GM15510 (cell line): ENCODE results near the gene SND1.

Source experiments
- POLR2A ChIP-seq: IDR thresholded peaks from 3 replicates; pipeline ENCODE4 v1.6.1; 2011; ENCODE audit warnings: borderline replicate concordance; ENCODE audit not compliant: insufficient read length; ENCODE audit errors: extremely low read depth

The SND1 gene

DNA sequence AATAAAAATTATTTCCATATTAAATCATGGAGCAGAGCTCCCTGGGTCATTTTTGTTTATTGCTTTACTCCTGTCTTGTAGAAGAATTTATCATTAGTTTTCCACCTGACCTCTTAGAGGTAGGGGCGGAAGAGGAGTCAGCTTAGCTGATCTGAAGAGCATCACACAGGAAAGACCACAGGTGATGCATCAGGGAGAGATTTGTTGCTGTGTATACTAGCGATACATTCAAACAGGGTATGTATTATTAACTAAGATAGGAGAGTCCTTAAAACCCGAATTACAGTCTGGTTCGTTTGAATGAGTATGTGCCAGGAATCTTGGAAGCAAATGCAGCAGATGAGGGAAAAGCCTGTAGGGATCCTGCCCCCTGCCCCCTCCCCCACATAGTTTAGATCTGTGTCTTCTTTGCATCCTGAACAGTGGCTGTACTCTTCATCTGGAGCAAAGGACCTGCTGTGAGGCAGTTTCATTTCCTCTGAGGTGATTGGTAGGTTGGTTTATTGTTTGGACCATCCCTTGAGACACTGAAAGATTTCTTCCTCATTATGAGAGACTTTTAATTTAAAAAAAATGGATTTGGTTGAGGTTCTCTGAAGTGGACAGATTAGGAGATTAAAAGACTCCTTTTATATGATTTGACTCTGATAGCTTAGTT lies 177.0 kb downstream of the SND1 start:
- no peak for TF ChIP-seq POLR2A

GRCh38 chr7:127831318-127832219 lies 179.6 kb downstream of the SND1 start:
- no peak for TF ChIP-seq POLR2A

DNA sequence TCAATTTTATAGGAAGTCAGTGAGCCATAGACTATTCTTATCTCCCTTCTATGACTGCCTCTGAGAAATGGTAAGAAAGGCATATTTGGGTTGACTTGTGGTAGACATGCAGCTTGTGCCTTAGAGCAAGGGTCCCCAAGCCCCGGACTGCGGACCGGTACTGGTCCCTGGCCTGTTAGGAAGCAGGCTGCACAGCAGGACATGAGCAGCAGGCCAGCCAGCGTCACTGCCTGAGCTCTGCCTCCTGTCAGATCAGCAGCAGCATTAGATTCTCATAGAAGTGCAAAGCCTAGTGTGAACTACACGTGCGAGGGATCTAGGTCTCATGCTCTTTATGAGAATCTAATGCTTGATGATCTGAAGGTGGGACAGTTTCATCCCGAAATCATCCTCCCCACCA lies 180.6 kb downstream of the SND1 start:
- no peak for TF ChIP-seq POLR2A

DNA sequence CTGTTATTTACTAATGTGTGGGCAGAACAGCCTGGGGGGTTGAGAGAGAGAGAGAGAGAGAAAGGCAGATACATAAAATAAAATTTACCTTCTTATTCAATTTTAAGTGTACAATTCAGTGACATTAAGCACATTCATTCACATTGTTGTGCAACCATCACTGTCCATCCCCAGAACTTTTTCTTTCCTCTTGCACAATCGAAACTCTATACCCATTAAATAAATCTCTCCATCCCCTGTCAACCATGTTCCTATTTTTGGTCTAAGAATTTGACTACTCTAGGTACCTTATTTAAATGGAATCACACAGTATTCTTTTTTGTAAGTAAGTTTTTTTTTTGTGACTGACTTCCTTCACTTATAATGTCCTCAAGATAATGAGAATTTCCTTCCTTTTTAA lies 181.6 kb downstream of the SND1 start:
- TF ChIP-seq POLR2A, result no peak

DNA sequence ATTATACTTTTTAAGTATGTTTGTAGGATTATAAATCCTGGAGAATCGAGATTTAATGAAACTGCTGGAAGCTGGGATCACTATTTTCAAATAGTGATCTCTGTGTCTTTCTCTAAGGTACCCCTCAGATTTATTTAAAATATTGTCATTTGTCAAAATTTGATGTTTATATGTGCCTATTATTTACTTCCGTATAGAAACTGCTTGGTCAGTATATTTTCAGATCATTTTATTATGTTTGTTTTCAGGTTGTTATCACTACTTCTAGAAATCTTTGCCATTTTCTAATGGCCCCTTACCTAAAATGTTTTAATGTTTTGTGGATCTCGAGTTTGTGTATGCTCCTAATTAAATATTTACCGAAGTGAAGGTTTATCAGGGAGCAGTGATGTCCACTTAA lies 183.7 kb downstream of the SND1 start:
- TF ChIP-seq POLR2A, result no peak

GRCh38 chr7:127838816-127839415 lies 186.9 kb downstream of the SND1 start:
- no peak for TF ChIP-seq POLR2A

DNA sequence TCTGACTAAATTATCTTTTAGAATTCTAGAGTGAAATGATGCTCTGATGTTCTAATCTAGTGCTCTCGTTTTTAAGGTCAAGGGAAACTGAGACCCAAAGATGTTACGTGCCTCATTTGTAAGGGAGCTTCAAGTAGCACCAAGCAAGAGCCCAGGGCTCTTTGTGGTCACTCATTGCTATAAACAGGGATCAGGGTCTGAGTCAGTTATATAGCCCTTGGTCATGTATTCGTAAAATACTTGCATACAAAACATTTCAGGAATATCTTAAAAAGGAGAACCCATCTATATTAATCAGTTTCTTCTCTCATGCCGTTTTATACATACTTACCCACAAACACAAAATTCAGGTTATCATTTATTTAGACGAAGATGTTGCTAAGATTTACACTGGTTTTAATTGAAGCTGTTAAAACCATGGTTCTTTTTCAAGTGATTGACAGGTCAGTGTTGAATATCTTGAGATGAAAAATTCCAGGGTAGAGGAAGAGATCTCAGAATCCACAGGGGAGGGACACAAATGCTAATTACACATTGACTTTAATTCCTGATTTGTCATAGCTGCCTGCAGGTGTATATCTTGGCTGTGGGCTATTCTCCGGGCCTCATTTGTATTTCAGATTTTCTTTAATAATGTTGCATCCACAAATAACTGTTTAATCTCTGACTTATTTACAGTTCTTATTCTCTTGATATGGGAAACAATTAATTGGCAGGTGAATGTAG lies 188.4 kb downstream of the SND1 start:
- no peak for TF ChIP-seq POLR2A

GRCh38 chr7:127844165-127844564 lies 192.2 kb downstream of the SND1 start:
- no peak for TF ChIP-seq POLR2A

- TF ChIP-seq POLR2A, result no peak
Measured at GRCh38 chr7:127844707-127845331, 192.8 kb downstream of the SND1 start.

DNA sequence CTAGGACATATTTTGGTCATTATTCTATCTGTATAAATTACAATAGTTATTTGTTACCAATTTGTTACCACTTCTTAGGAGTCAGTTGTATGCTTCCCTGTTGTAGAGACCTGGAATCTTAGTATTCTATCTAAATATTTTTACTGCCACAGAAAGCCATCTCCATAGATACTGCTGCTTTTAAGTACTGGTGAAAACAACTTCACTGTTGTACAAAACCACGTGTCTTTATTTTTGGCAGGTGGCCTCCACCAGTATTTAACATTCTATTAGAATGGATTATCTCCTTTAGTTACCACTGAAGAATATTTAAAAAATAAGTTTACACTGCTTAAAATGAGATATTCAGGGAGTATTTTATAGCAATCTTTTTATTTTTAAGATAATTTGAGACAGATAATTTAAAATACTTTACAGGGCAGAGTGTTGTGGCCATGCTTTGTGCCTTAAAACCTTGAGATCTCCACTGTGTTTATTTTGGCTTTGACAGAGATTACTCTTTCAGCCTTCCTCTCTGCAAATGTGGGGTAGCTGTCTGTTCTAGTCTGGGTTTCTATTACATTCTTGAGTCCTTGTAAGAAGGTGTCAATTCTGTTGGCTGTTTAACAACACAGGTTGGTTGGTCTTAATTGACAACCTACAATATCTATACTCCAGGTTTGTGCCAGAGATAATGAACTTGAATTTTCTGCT lies 193.7 kb downstream of the SND1 start:
- no peak for TF ChIP-seq POLR2A

GRCh38 chr7:127847641-127848040 lies 195.6 kb downstream of the SND1 start:
- TF ChIP-seq POLR2A, result no peak

GRCh38 chr7:127848241-127848640 lies 196.2 kb downstream of the SND1 start:
- no peak for TF ChIP-seq POLR2A

DNA sequence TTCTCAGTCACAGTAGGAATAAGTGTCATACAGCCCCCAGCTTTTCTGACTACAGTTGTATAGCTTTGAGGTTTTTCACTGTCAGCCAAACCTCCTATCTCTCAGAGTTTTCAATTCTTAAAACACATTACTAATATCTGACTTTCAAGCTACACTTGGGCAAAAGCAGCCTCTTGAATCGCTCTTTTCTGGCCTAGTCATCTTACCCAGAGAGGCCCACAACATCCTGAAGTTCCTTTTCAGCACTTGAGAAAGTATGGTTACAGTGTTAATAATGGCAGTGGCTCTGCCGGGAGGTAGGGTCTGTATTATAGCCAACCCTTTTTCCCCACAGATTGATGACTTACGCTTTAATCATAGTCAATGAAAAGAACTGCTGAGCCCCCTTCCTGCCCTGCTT lies 198.2 kb downstream of the SND1 start:
- no peak for TF ChIP-seq POLR2A

- no peak for TF ChIP-seq POLR2A
Measured at GRCh38 chr7:127854383-127854782, 202.4 kb downstream of the SND1 start.
